SH-SY5Y (cell line): ENCODE results near the gene ZNF574.

Experiments
- GATA2 ChIP-seq: IDR thresholded peaks from 2 replicates; pipeline ENCODE4 v1.6.1; 2011; ENCODE audit warnings: mild to moderate bottlenecking, low read depth, low read length
- GATA3 ChIP-seq: IDR thresholded peaks from 2 replicates; pipeline ENCODE4 v1.6.1; 2011; ENCODE audit warnings: low read depth, mild to moderate bottlenecking, low read length, moderate library complexity

ZNF574 gene

DNA sequence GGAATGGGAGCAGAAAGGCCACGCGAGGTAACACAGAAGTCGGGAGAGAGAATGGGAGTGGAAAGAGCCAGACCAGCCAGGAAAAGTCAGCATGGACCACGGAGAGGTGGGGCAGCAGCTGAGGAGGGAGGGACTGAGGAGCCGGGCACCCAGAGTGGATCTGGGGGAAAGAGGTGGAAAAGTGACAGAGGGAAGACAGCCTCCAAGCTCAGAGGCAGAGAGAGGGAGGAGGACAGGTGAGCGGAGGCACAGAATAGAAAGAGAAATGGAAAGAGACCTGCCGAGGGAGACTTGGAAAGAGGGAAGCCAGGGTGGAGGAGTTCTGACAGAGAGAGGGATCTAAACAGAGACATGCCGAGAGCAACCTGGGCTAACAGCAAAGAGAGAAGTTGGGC is 7.6 kb upstream of the ZNF574 start:
- TF ChIP-seq GATA2 (no peak), GATA3 (no peak)

GRCh38 chr19:42068756-42069571 is 7.0 kb upstream of the ZNF574 start:
- no peak for TF ChIP-seq GATA3
- no peak for TF ChIP-seq GATA2

DNA sequence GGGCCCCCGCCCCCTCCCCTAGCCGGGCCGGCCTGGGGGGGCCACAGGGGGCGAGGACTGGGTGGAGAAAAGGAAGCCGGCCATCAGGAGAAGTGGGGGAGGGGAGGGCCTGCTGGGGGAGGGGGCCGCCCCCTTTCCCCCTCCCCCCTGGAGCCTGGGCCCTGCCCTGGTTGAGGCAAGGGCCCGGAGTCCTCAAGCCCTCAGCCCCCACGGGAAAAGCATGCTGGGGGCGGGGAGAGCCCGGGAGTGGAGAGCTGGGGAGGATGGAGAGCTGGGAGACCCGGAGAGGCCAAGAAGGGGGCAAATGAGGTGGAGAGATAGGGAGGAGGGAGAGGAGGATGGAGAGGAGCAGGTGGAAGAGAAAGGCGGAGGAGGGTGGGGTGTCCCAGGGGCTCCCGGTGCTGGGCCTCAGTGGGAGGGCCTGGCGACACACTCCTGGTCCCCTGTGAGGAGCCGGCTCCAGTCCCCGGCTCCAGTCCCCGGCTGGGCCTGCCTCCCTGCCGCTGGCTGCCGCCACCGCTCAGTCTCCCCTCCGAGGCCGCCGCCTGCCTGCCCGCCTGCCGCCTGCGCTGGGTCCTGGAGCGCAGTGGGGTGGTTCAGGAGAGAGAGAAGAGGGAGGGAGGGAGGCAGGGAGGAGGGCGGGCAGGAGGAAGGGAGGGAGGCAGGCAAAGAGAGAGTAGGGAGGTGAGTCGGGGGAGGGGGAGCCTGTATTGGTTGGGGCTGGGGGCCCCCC is 6.2 kb upstream of the ZNF574 start, which contains the start of gene GRIK5:
Gene GRIK5 (minus strand): TSS at position 588 of the 733 bp plus-strand sequence. CDS start 4,436 bp downstream, outside the sequence.
- TF ChIP-seq GATA3: no peak
- TF ChIP-seq GATA2: no peak

DNA sequence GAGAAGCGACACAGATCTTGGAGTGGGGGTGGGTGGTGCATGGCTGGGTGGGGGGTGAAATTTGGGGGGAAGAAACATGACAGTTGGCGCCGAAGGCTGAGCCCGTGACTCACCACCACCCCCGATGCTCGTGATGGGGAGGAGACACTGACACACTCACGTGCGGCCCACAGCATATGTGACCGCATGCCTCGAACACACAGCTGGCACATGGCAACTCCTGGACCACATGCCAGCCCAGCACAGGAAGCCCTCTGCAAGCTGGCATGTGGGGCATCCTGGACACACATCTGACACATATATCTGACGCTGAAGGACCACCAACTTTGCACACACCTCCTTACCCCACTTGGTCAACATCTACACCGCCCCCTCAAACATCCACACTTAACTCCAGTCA is 4.7 kb upstream of the ZNF574 start:
- TF ChIP-seq GATA2 (no peak), GATA3 (no peak)

DNA sequence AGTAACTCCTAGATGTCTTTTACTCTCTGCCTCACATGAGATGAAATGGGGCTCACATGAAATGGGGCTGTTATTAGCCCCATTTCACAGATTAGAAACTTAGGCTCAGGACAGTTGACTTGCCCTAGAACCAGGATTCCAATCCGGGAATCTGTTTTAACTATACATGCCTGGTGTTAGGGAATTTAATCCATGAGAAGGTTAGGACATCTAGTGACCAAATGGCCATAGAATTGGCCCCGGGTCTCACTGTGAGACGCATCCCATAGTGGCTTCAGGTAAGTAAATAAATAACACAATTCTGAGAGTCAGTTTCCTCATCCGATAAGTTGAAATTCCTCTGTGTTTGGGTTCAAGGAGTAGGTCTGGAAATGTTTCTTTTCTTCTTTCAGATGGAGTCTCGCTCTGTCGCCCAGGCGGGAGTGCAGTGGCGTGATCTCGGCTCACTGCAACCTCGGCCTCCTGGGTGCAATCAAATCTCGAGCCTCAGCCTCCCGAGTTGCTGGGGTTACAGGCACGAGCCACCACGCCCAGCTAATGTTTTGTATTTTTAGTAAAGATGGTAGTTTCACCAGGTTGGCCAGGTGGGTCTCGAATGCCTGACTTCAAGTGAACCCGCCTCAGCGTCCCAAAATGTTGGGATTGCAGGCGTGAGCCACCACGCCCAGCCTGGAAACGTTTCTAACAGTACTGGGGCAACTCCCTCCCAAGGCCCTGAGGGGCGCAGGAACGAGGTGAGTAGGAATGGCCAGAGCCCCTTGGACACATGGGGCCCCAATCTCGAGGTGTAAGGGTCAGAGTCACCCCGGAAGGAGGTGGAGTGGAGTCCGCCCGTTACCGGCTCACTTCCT is 1.2 kb upstream of the ZNF574 start:
- TF ChIP-seq GATA3 (no peak), GATA2 (no peak)

- TF ChIP-seq GATA3: no peak
Measured at GRCh38 chr19:42075364-42075615, 676 bp upstream of the ZNF574 start.

- TF ChIP-seq GATA3 (no peak), GATA2 (no peak)
Measured at GRCh38 chr19:42076380-42076944, 496 bp downstream of the ZNF574 start.

DNA sequence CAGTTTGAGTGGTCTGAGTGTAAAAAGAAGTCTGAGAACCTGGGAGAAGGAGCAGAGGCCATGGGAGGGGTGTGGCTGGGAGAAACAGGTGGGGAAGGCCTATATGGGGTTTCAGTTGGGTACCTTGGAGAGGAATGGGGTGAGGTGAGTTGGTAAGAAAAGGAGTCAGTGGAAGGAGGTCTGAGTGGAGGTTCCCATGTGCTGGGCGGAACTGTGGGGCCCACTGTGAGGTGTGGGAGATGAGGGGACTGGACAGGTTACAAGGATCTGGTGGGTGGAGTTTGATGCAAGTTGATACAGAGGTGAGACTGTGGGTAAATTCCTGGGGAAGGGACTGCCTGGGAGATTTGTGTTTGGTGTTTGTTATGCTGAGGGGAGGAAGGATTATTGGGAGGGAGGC is 2.1 kb downstream of the ZNF574 start:
- TF ChIP-seq GATA2: no peak
- TF ChIP-seq GATA3: no peak

DNA sequence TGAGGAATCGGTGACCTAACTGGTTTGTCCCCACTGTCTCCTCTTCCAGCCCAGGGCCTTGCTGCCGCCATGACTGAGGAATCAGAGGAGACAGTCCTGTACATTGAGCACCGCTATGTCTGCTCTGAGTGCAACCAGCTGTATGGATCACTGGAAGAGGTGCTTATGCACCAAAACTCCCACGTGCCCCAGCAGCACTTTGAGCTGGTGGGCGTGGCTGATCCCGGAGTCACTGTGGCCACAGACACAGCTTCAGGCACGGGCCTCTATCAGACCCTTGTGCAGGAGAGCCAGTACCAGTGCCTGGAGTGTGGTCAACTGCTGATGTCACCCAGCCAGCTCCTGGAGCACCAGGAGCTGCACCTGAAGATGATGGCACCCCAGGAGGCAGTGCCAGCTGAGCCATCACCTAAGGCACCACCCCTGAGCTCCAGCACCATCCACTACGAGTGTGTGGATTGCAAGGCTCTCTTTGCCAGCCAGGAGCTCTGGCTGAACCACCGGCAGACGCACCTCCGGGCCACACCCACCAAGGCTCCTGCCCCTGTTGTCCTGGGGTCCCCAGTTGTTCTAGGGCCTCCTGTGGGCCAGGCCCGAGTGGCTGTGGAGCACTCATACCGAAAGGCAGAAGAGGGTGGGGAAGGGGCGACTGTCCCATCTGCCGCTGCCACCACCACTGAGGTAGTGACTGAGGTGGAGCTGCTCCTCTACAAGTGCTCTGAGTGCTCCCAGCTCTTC is 2.7 kb downstream of the ZNF574 start:
- no peak for TF ChIP-seq GATA2
- no peak for TF ChIP-seq GATA3

DNA sequence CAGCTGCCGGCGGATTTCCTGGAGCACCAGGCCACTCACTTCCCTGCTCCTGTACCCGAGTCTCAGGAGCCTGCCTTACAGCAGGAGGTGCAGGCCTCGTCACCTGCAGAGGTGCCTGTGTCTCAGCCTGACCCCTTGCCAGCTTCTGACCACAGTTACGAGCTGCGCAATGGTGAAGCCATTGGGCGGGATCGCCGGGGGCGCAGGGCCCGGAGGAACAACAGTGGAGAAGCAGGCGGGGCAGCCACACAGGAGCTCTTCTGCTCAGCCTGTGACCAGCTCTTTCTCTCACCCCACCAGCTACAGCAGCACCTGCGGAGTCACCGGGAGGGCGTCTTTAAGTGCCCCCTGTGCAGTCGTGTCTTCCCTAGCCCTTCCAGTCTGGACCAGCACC is 3.3 kb downstream of the ZNF574 start:
- TF ChIP-seq GATA3 (no peak), GATA2 (no peak)

GRCh38 chr19:42079886-42080763 is 4.2 kb downstream of the ZNF574 start:
- TF ChIP-seq GATA2 (no peak), GATA3 (no peak)

DNA sequence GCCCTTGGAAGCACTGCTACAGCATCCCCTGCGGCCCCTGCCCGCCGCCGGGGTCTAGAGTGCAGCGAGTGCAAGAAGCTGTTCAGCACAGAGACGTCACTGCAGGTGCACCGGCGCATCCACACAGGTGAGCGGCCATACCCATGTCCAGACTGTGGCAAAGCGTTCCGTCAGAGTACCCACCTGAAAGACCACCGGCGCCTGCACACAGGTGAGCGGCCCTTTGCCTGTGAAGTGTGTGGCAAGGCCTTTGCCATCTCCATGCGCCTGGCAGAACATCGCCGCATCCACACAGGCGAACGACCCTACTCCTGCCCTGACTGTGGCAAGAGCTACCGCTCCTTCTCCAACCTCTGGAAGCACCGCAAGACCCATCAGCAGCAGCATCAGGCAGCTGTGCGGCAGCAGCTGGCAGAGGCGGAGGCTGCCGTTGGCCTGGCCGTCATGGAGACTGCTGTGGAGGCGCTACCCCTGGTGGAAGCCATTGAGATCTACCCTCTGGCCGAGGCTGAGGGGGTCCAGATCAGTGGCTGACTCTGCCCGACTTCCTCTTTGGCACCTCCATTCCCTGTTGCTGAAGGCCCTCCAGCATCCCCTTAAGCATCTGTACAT is 4.9 kb downstream of the ZNF574 start:
- no peak for TF ChIP-seq GATA3
- TF ChIP-seq GATA2: no peak
